Gastroesophageal sphincter (tissue), 4 donors: ENCODE results near the gene PPP2R5C. TPM values are rescaled to one million over a fixed set of nuclear protein-coding genes. Genes with fewer than 3 reads are reported as not detected.

Source experiments
- ATAC-seq: fragments of 150-250 bp; one replicate; pipeline ENCODE4 v1.9.1; 2016; ENCODE audit warnings: mild to moderate bottlenecking, moderate library complexity
- H3K27ac ChIP-seq, 4 donors: fragments of 200-600 bp; sonication (generic) in 3 of 4; 1 replicate in 3 of 4; 2 replicates in 1 of 4; pipeline ENCODE4 v1.5.1; 2016 to 2019
- H3K27me3 ChIP-seq: fragments of 200-600 bp; sonication (generic); one replicate; pipeline ENCODE4 v1.5.1; 2019
- H3K36me3 ChIP-seq, 2 donors: fragments of 200-600 bp; sonication (generic); one replicate each; pipeline ENCODE4 v1.5.1; 2019; ENCODE audit warnings: control low read depth in 1 of 2
- H3K4me1 ChIP-seq, 3 donors: fragments of 200-600 bp; sonication (generic); 1 replicate in 2 of 3; 2 replicates in 1 of 3; pipeline ENCODE4 v1.5.1; 2016 to 2019; ENCODE audit warnings: control low read depth in 2 of 3
- H3K4me3 ChIP-seq, 2 donors: fragments of 200-600 bp; sonication (generic); one replicate each; pipeline ENCODE4 v1.5.1; 2019; ENCODE audit warnings: mild to moderate bottlenecking in 1 of 2, moderate library complexity in 1 of 2
- H3K9me3 ChIP-seq, 3 donors: fragments of 200-600 bp; sonication (generic); one replicate each; pipeline ENCODE4 v1.5.1; 2017 to 2019; ENCODE audit warnings: control low read depth in 2 of 3
- CTCF ChIP-seq, 4 experiments: fragments of 200-600 bp in 2 of 4; fragments of 450-650 bp in 2 of 4; sonication (generic) in 1 of 4; IDR thresholded peaks; one replicate each; pipeline ENCODE4 v1.5.1; 2017 to 2019; ENCODE audit warnings: antibody characterized with exemption in 4 of 4, mild to moderate bottlenecking in 2 of 4, moderate library complexity in 2 of 4
- EP300 ChIP-seq: sonication (generic); formaldehyde crosslinking; IDR thresholded peaks from one replicate; pipeline ENCODE4 v1.6.1; 2017; ENCODE audit warnings: antibody characterized with exemption, mild to moderate bottlenecking
- POLR2A ChIP-seq, 2 donors: fragments of 450-650 bp; IDR thresholded peaks; one replicate each; pipeline ENCODE4 v1.6.1; 2017; ENCODE audit warnings: antibody characterized with exemption in 2 of 2, mild to moderate bottlenecking in 2 of 2, moderate library complexity in 1 of 2
- POLR2AphosphoS5 ChIP-seq: sonication (generic); formaldehyde crosslinking; IDR thresholded peaks from one replicate; pipeline ENCODE4 v1.6.1; 2017; ENCODE audit warnings: antibody characterized with exemption
- WGBS, 2 donors: methylation state at CpG; one replicate each; pipeline ENCODE4 v1.1.5; 2018; ENCODE audit warnings: low coverage in 1 of 2; 5-methylcytosine and 5-hydroxymethylcytosine counted together
- total RNA-seq, 4 donors: library from RNA; depleted of rRNA; stranded (reverse); fragments of >200 nt; gene quantifications; one replicate each; pipeline ENCODE4 v1.1.0, GENCODE V29; 2016

Gene PPP2R5C
- total RNA-seq, 4 donors from 2014 or later, result 123 to 199 (median 131) TPM

GRCh38 chr14:101828046-101828445, 66.5 kb downstream of the PPP2R5C start:
- WGBS, 2 donors, result 20 to 21% methylated on average over 2 of the region's 2 CpGs
- peaks cover 20 to 96% (median 20%) of the 10 kb centered on the region in 3 donors for H3K4me1 ChIP-seq
- H3K36me3 ChIP-seq, result no peaks in the 10 kb centered on the region
- peak overlapping the region in 3 of 4 donors; percentile 35 to 90 (median 66) for H3K27ac ChIP-seq
- no peak for TF ChIP-seq CTCF (IDR thresholded peaks at IDR 0.05)
- TF ChIP-seq EP300, result no peak
- TF ChIP-seq POLR2A (IDR thresholded peaks at IDR 0.05), result no peak
- TF ChIP-seq POLR2AphosphoS5, result no peak
- no peaks in the 10 kb centered on the region for H3K27me3 ChIP-seq
- H3K9me3 ChIP-seq, result no peaks in the 10 kb centered on the region
- no peak for ATAC-seq
- H3K4me3 ChIP-seq, result no peak overlapping the region

GRCh38 chr14:101830271-101830670, 68.8 kb downstream of the PPP2R5C start:
- TF ChIP-seq CTCF (IDR thresholded peaks at IDR 0.05), result no peak
- Histone ChIP-seq H3K27me3 (no peaks in the 10 kb centered on the region), H3K4me1 (peaks cover 15 to 96% (median 17%) of the 10 kb centered on the region in 3 donors), H3K36me3 (no peaks in the 10 kb centered on the region), H3K4me3 (no peak overlapping the region), H3K9me3 (no peaks in the 10 kb centered on the region), H3K27ac (peak overlapping the region in 3 of 4 donors; percentile 16 to 66 (median 49))
- no peak for ATAC-seq
- 7 to 35% methylated on average over 2 to 4 of the region's 4 CpGs for WGBS, 2 donors

- no peak for TF ChIP-seq POLR2A (IDR thresholded peaks at IDR 0.05)
- TF ChIP-seq EP300, result no peak
- no peak for TF ChIP-seq POLR2AphosphoS5
- TF ChIP-seq CTCF (IDR thresholded peaks at IDR 0.05), result no peak
- H3K9me3 ChIP-seq, result no peaks in the 10 kb centered on the region
- H3K4me1 ChIP-seq, result peaks cover 9 to 97% (median 16%) of the 10 kb centered on the region in 3 donors
- H3K4me3 ChIP-seq, result no peak overlapping the region
- ATAC-seq, result no peak
- WGBS, 2 donors, result 85% methylated on average over 2 to 6 of the region's 11 CpGs
- H3K36me3 ChIP-seq, result no peaks in the 10 kb centered on the region
- H3K27me3 ChIP-seq, result no peaks in the 10 kb centered on the region
- no peak overlapping the region for H3K27ac ChIP-seq
Measured at GRCh38 chr14:101833045-101833444, 71.5 kb downstream of the PPP2R5C start.

GRCh38 chr14:101834397-101834796, 72.9 kb downstream of the PPP2R5C start:
- no peak overlapping the region for H3K4me3 ChIP-seq
- H3K4me1 ChIP-seq, result peaks cover 8 to 97% (median 16%) of the 10 kb centered on the region in 3 donors
- TF ChIP-seq CTCF (IDR thresholded peaks at IDR 0.05) (no peak), POLR2A (IDR thresholded peaks at IDR 0.05) (no peak), POLR2AphosphoS5 (no peak), EP300 (no peak)
- H3K36me3 ChIP-seq, result no peaks in the 10 kb centered on the region
- H3K9me3 ChIP-seq, result no peaks in the 10 kb centered on the region
- ATAC-seq, result no peak
- peak overlapping the region in 3 of 4 donors; percentile 77 to 83 (median 82) for H3K27ac ChIP-seq
- H3K27me3 ChIP-seq, result no peaks in the 10 kb centered on the region
- 38 to 73% methylated on average over 2 to 3 of the region's 4 CpGs for WGBS, 2 donors

GRCh38 chr14:101834800-101835547, 73.5 kb downstream of the PPP2R5C start:
- Histone ChIP-seq H3K36me3 (no peaks in the 10 kb centered on the region), H3K9me3 (no peaks in the 10 kb centered on the region), H3K4me3 (no peak overlapping the region), H3K4me1 (peaks cover 8 to 97% (median 16%) of the 10 kb centered on the region in 3 donors), H3K27ac (peak overlapping the region in 3 of 4 donors; percentile 77 to 83 (median 82)), H3K27me3 (no peaks in the 10 kb centered on the region)
- no peak for ATAC-seq
- TF ChIP-seq CTCF (IDR thresholded peaks at IDR 0.05), result no peak
- no peak for TF ChIP-seq POLR2A (IDR thresholded peaks at IDR 0.05)
- TF ChIP-seq POLR2AphosphoS5, result no peak
- no peak for TF ChIP-seq EP300
- WGBS, 2 donors, result 29 to 42% methylated on average over 2 to 3 of the region's 6 CpGs
